GM23248 (cell line): ENCODE data around the gene GDPGP1. TPM values are rescaled to one million over a fixed set of nuclear protein-coding genes. Genes with fewer than 3 reads are reported as not detected.

ENCODE experiments used
- DNase-seq: peaks from one replicate; pipeline ENCODE4 v3.0.0-alpha.2; 2015
- H2AFZ ChIP-seq: fragments of 200-600 bp; sonication (generic); 2 replicates; pipeline ENCODE4 v1.6.1; 2016; ENCODE audit warnings: antibody characterized with exemption
- H3F3A ChIP-seq: fragments of 200-600 bp; sonication (generic); 2 replicates; pipeline ENCODE4 v1.6.1; 2016; ENCODE audit warnings: mild to moderate bottlenecking, antibody characterized with exemption, mixed run types; ENCODE audit not compliant: insufficient read depth
- H3K27ac ChIP-seq: fragments of 200-600 bp; sonication (generic); 2 replicates; pipeline ENCODE4 v1.5.1; 2016; ENCODE audit warnings: mild to moderate bottlenecking
- H3K27me3 ChIP-seq: fragments of 200-600 bp; sonication (generic); replicated peaks from 2 replicates; pipeline ENCODE4 v1.6.1; 2016; ENCODE audit warnings: mild to moderate bottlenecking; ENCODE audit not compliant: insufficient read depth
- H3K36me3 ChIP-seq: fragments of 200-600 bp; sonication (generic); 2 replicates; pipeline ENCODE4 v1.6.1; 2016; ENCODE audit warnings: low read depth, mild to moderate bottlenecking
- H3K4me1 ChIP-seq: fragments of 200-600 bp; sonication (generic); 2 replicates; pipeline ENCODE4 v1.6.1; 2016; ENCODE audit warnings: mild to moderate bottlenecking; ENCODE audit not compliant: insufficient read depth
- H3K4me2 ChIP-seq: fragments of 200-600 bp; sonication (generic); one replicate; pipeline ENCODE4 v1.6.1; 2016; ENCODE audit warnings: mild to moderate bottlenecking; ENCODE audit not compliant: unreplicated experiment
- H3K4me3 ChIP-seq: fragments of 200-600 bp; sonication (generic); 2 replicates; pipeline ENCODE4 v1.5.1; 2016; ENCODE audit warnings: mild to moderate bottlenecking
- H3K79me2 ChIP-seq: fragments of 200-600 bp; sonication (generic); 2 replicates; pipeline ENCODE4 v1.6.1; 2016; ENCODE audit warnings: mild to moderate bottlenecking; ENCODE audit not compliant: insufficient read depth
- H3K9ac ChIP-seq: fragments of 200-600 bp; sonication (generic); 2 replicates; pipeline ENCODE4 v1.6.1; 2016; ENCODE audit warnings: mild to moderate bottlenecking
- H3K9me2 ChIP-seq: fragments of 200-600 bp; sonication (generic); 2 replicates; pipeline ENCODE4 v1.6.1; 2016; ENCODE audit warnings: mixed run types, mild to moderate bottlenecking, moderate library complexity; ENCODE audit not compliant: insufficient read depth
- H3K9me3 ChIP-seq: fragments of 200-600 bp; sonication (generic); one replicate; pipeline ENCODE4 v1.6.1; 2017; ENCODE audit warnings: low read depth
- H4K20me1 ChIP-seq: fragments of 200-600 bp; sonication (generic); 2 replicates; pipeline ENCODE4 v1.6.0; 2016; ENCODE audit not compliant: insufficient read depth
- EZH2 ChIP-seq: fragments of 200-600 bp; sonication (generic); IDR thresholded peaks from 2 replicates; pipeline ENCODE4 v1.6.1; 2018; ENCODE audit warnings: antibody characterized with exemption, mild to moderate bottlenecking; ENCODE audit not compliant: insufficient read depth, poor library complexity, severe bottlenecking
- EZH2phosphoT487 ChIP-seq: fragments of 200-600 bp; sonication (generic); IDR thresholded peaks from 2 replicates; pipeline ENCODE4 v1.6.1; 2018; ENCODE audit warnings: antibody characterized with exemption, moderate library complexity, mild to moderate bottlenecking, low read depth; ENCODE audit not compliant: insufficient read depth
- WGBS, 2 experiments: methylation state at CpG; one replicate each; pipeline ENCODE4 v1.1.6; 2015 to 2017; ENCODE audit warnings: low lambda C conversion rate in 2 of 2, low coverage in 1 of 2; ENCODE audit errors: missing lambda C conversion rate in 2 of 2; 5-methylcytosine and 5-hydroxymethylcytosine counted together
- in situ Hi-C: fragments of 300-500 bp; cut with MboI; formaldehyde crosslinking; loops from 2 replicates; pipeline ENCODE4 v1.15.0; 2020
- polyA plus RNA-seq: library from polyadenylated mRNA; unstranded; fragments of >200 nt; fragmentation: Nextera tagmentation; extraction: Ambion mirVana; gene quantifications from 2 replicates; pipeline ENCODE4 v1.2.1, GENCODE V29; 2016
- total RNA-seq: library from RNA; depleted of rRNA; stranded (reverse); fragments of >200 nt; shearing (Covaris generic); gene quantifications from 2 replicates; pipeline ENCODE4 v1.2.3, GENCODE V29; 2014

The GDPGP1 gene
- total and polyA plus RNA-seq, 2 experiments from 2014 or later, result 1.3 to 9.0 TPM

- Histone ChIP-seq H3K4me2 (no peak overlapping the region), H4K20me1 (no peaks in the 10 kb centered on the region), H3F3A (no peaks in the 10 kb centered on the region), H3K9ac (no peak overlapping the region), H2AFZ (no peak overlapping the region), H3K27ac (no peak overlapping the region), H3K79me2 (peaks cover 22% of the 10 kb centered on the region), H3K4me3 (no peak overlapping the region), H3K4me1 (0 out of 2 replicates have a peak, but pooled peaks cover 8% of the 10 kb centered on the region), H3K27me3 (no peaks in the 10 kb centered on the region), H3K9me2 (no peaks in the 10 kb centered on the region), H3K9me3 (no peaks in the 10 kb centered on the region), H3K36me3 (no peaks in the 10 kb centered on the region)
- TF ChIP-seq EZH2, result no peak
- no peak for TF ChIP-seq EZH2phosphoT487
- in situ Hi-C loops, result no loop called here
- DNase-seq, result no peak
- 95 to 97% methylated on average over 6 to 8 of the region's 8 CpGs for WGBS, 2 experiments
These were observed 3.4 kb upstream of the GDPGP1 start for GRCh38 chr15:90230610-90231009.

GRCh38 chr15:90231028-90232017 is 2.7 kb upstream of the GDPGP1 start:
- no peaks in the 10 kb centered on the region for H3F3A ChIP-seq
- WGBS, 2 experiments, result 81 to 84% methylated on average over 24 to 27 of the region's 27 CpGs
- TF ChIP-seq EZH2phosphoT487 (no peak), EZH2 (no peak)
- H4K20me1 ChIP-seq, result no peaks in the 10 kb centered on the region
- no peaks in the 10 kb centered on the region for H3K36me3 ChIP-seq
- no peaks in the 10 kb centered on the region for H3K9me3 ChIP-seq
- H3K4me2 ChIP-seq, result no peak overlapping the region
- 0 out of 2 replicates have a peak, but pooled peaks cover 8% of the 10 kb centered on the region for H3K4me1 ChIP-seq
- no peaks in the 10 kb centered on the region for H3K9me2 ChIP-seq
- H3K9ac ChIP-seq, result no peak overlapping the region
- DNase-seq, result no peak
- H3K79me2 ChIP-seq, result peaks cover 22% of the 10 kb centered on the region
- H3K27ac ChIP-seq, result no peak overlapping the region
- no peak overlapping the region for H3K4me3 ChIP-seq
- no peak overlapping the region for H2AFZ ChIP-seq
- in situ Hi-C loops, result no loop called here
- no peaks in the 10 kb centered on the region for H3K27me3 ChIP-seq

- in situ Hi-C loops, result no loop called here
- H3K4me2 ChIP-seq, result peak overlapping the region; percentile 91
- 97% methylated on average over 13 of the region's 13 CpGs for WGBS, 2 experiments
These were observed 1.8 kb upstream of the GDPGP1 start for GRCh38 chr15:90232196-90232595.

DNA sequence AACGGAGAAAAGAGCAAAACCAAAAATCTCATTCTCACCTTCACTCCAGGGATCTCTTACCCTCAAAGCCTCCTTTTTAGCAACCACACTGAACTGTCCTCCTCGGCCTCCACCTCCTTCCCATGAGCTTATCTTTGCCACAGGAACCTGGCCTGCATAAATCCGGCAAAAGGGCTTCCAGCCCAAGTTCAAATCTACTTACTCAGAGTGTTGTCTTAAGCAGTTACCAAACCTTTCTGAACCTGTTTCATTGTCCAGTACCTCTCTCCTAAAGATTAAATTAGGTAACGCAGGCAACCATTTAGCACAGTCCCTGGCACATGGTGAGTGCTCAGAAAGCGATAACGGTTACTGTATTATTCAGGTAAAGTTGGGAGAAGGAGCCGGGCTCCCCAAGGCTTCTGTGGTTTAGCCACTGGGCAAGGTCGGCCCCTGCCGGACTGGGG is 1.0 kb upstream of the GDPGP1 start:
- no peaks in the 10 kb centered on the region for H3K9me3 ChIP-seq
- H3K36me3 ChIP-seq, result no peaks in the 10 kb centered on the region
- TF ChIP-seq EZH2phosphoT487 (no peak), EZH2 (no peak)
- no peaks in the 10 kb centered on the region for H3K27me3 ChIP-seq
- peak overlapping the region; percentile 90 for H3K4me3 ChIP-seq
- H3K4me1 ChIP-seq, result 0 out of 2 replicates have a peak, but pooled peaks cover 8% of the 10 kb centered on the region
- in situ Hi-C loops, result no loop called here
- WGBS, 2 experiments, result 3 to 7% methylated on average over 9 of the region's 9 CpGs
- no peaks in the 10 kb centered on the region for H3F3A ChIP-seq
- peak overlapping the region; percentile 82 for H3K27ac ChIP-seq
- H3K9ac ChIP-seq, result peak overlapping the region; percentile 93
- H3K79me2 ChIP-seq, result peaks cover 22% of the 10 kb centered on the region
- H3K4me2 ChIP-seq, result peak overlapping the region; percentile 91
- H2AFZ ChIP-seq, result peak overlapping the region; percentile 79
- no peaks in the 10 kb centered on the region for H3K9me2 ChIP-seq
- H4K20me1 ChIP-seq, result no peaks in the 10 kb centered on the region
- DNase-seq, result peak; percentile 59

More at GRCh38 chr15:90232196-90232595, 1.8 kb upstream of the GDPGP1 start:
- Histone ChIP-seq H3K4me3 (peak overlapping the region; percentile 90), H3K4me1 (0 out of 2 replicates have a peak, but pooled peaks cover 8% of the 10 kb centered on the region), H3K9ac (peak overlapping the region; percentile 93), H3K79me2 (peaks cover 22% of the 10 kb centered on the region), H3F3A (no peaks in the 10 kb centered on the region), H3K27me3 (no peaks in the 10 kb centered on the region), H3K9me3 (no peaks in the 10 kb centered on the region), H2AFZ (no peak overlapping the region), H3K9me2 (no peaks in the 10 kb centered on the region), H3K27ac (no peak overlapping the region), H4K20me1 (no peaks in the 10 kb centered on the region), H3K36me3 (no peaks in the 10 kb centered on the region)
- peak; percentile 16 for DNase-seq
- TF ChIP-seq EZH2phosphoT487 (no peak), EZH2 (no peak)
